Measurements from ENCODE around the gene CAMK2B.

CAMK2B gene

GRCh38 chr7:44313621-44314031, 11.8 kb downstream of the CAMK2B start:
- peaks cover 20% of the 10 kb centered on the region for H3K27me3 ChIP-seq (ENCODE audit: insufficient read depth, low read length, poor library complexity)
- H3K9ac ChIP-seq (ENCODE audit: low read depth, low read length) = no peak overlapping the region

GRCh38 chr7:44313016-44313415, 12.4 kb downstream of the CAMK2B start:
- Histone ChIP-seq H2AFZ (ENCODE audit: low read depth, low read length) (no peak overlapping the region), H3K9me3 (ENCODE audit: insufficient read depth, low read length, severe bottlenecking) (no peaks in the 10 kb centered on the region), H3K4me1 (ENCODE audit: insufficient read depth, low read length) (no peaks in the 10 kb centered on the region), H3K4me2 (ENCODE audit: insufficient read depth, low read length) (no peak overlapping the region), H3K9ac (ENCODE audit: low read depth, low read length) (no peak overlapping the region), H3K79me2 (ENCODE audit: insufficient read depth, low read length) (no peaks in the 10 kb centered on the region), H4K20me1 (ENCODE audit: insufficient read depth, low read length) (no peaks in the 10 kb centered on the region), H3K36me3 (ENCODE audit: insufficient read depth, low read length) (no peaks in the 10 kb centered on the region), H3K4me3 (ENCODE audit: low read depth in 1 of 2, low read length in 2 of 2) (no peak overlapping the region), H3K27ac (ENCODE audit: low read length) (no peak overlapping the region), H3K27me3 (ENCODE audit: insufficient read depth, low read length, poor library complexity) (peaks cover 15% of the 10 kb centered on the region)
- TF ChIP-seq CTCF (IDR thresholded peaks at IDR 0.05; ENCODE audit: borderline replicate concordance, extremely low read depth, low read length, poor library complexity, severe bottlenecking) = no peak
- no peak for TF ChIP-seq EZH2 (IDR thresholded peaks at IDR 0.05; ENCODE audit: borderline replicate concordance, low read depth, low read length, severe bottlenecking)
- DNase-seq = no peak
- no peak for ATAC-seq (ENCODE audit: insufficient read depth, low read depth)

More at GRCh38 chr7:44313621-44314031, 11.8 kb downstream of the CAMK2B start:
- Histone ChIP-seq H3K27ac (ENCODE audit: low read length) (no peak overlapping the region), H3K79me2 (ENCODE audit: insufficient read depth, low read length) (no peaks in the 10 kb centered on the region), H3K4me2 (ENCODE audit: insufficient read depth, low read length) (no peak overlapping the region), H3K4me1 (ENCODE audit: insufficient read depth, low read length) (no peaks in the 10 kb centered on the region), H2AFZ (ENCODE audit: low read depth, low read length) (no peak overlapping the region), H4K20me1 (ENCODE audit: insufficient read depth, low read length) (no peaks in the 10 kb centered on the region), H3K36me3 (ENCODE audit: insufficient read depth, low read length) (no peaks in the 10 kb centered on the region), H3K9me3 (ENCODE audit: insufficient read depth, low read length, severe bottlenecking) (no peaks in the 10 kb centered on the region), H3K4me3 (ENCODE audit: low read depth in 1 of 2, low read length in 2 of 2) (no peak overlapping the region)
- ATAC-seq (ENCODE audit: insufficient read depth, low read depth) (no peak), DNase-seq (no peak)
- TF ChIP-seq CTCF (IDR thresholded peaks at IDR 0.05; ENCODE audit: borderline replicate concordance, extremely low read depth, low read length, poor library complexity, severe bottlenecking) (no peak), EZH2 (IDR thresholded peaks at IDR 0.05; ENCODE audit: borderline replicate concordance, low read depth, low read length, severe bottlenecking) (no peak)

GRCh38 chr7:44311561-44312495, 13.6 kb downstream of the CAMK2B start:
- H3K79me2 ChIP-seq (ENCODE audit: insufficient read depth, low read length) = no peaks in the 10 kb centered on the region
- H3K4me3 ChIP-seq (ENCODE audit: low read depth in 1 of 2, low read length in 2 of 2) = no peak overlapping the region
- DNase-seq (no peak), ATAC-seq (ENCODE audit: insufficient read depth, low read depth) (no peak)
- H3K9me3 ChIP-seq (ENCODE audit: insufficient read depth, low read length, severe bottlenecking) = no peaks in the 10 kb centered on the region
- H3K36me3 ChIP-seq (ENCODE audit: insufficient read depth, low read length) = no peaks in the 10 kb centered on the region
- H3K9ac ChIP-seq (ENCODE audit: low read depth, low read length) = no peak overlapping the region
- no peak overlapping the region for H3K4me2 ChIP-seq (ENCODE audit: insufficient read depth, low read length)
- TF ChIP-seq EZH2 (IDR thresholded peaks at IDR 0.05; ENCODE audit: borderline replicate concordance, low read depth, low read length, severe bottlenecking) (no peak), CTCF (IDR thresholded peaks at IDR 0.05; ENCODE audit: borderline replicate concordance, extremely low read depth, low read length, poor library complexity, severe bottlenecking) (no peak)
- H3K27me3 ChIP-seq (ENCODE audit: insufficient read depth, low read length, poor library complexity) = peaks cover 15% of the 10 kb centered on the region
- no peaks in the 10 kb centered on the region for H3K4me1 ChIP-seq (ENCODE audit: insufficient read depth, low read length)
- no peak overlapping the region for H2AFZ ChIP-seq (ENCODE audit: low read depth, low read length)
- H3K27ac ChIP-seq (ENCODE audit: low read length) = no peak overlapping the region
- H4K20me1 ChIP-seq (ENCODE audit: insufficient read depth, low read length) = no peaks in the 10 kb centered on the region
